GM12801 (cell line): Measurements from ENCODE around the gene EXOC1L.

ENCODE experiments used
- CTCF ChIP-seq: IDR thresholded peaks from one replicate; pipeline ENCODE4 v1.5.1; 2011; ENCODE audit warnings: control low read depth; ENCODE audit not compliant: insufficient read length; ENCODE audit errors: extremely low read depth

The EXOC1L gene

GRCh38 chr4:55793479-55793878, 26.1 kb upstream of the EXOC1L start:
- TF ChIP-seq CTCF = no peak

GRCh38 chr4:55794053-55794452, 25.5 kb upstream of the EXOC1L start:
- no peak for TF ChIP-seq CTCF

- no peak for TF ChIP-seq CTCF
Observed at GRCh38 chr4:55795341-55795740, 24.2 kb upstream of the EXOC1L start.

- TF ChIP-seq CTCF = no peak
Observed at GRCh38 chr4:55801498-55801897, 18.1 kb upstream of the EXOC1L start.

GRCh38 chr4:55807556-55807955, 12.0 kb upstream of the EXOC1L start:
- no peak for TF ChIP-seq CTCF

- TF ChIP-seq CTCF = no peak
Observed at GRCh38 chr4:55808186-55808585, 11.4 kb upstream of the EXOC1L start.

- no peak for TF ChIP-seq CTCF
Observed at GRCh38 chr4:55808632-55809031, 11.0 kb upstream of the EXOC1L start.

GRCh38 chr4:55817691-55818090, 1.9 kb upstream of the EXOC1L start:
- no peak for TF ChIP-seq CTCF
